Skin epidermis (tissue), 12 donors: ENCODE data around the gene ZC3H7B.

Source experiments
- H3K27ac ChIP-seq, 21 experiments: fragments of 200-600 bp; sonication (generic) in 11 of 21; one replicate each; pipeline ENCODE4 v1.5.0; 2020; ENCODE audit warnings: mild to moderate bottlenecking in 3 of 21, inconsistent platforms in 2 of 21, moderate library complexity in 2 of 21
- H3K4me3 ChIP-seq, 7 experiments: fragments of 200-600 bp; sonication (generic) in 2 of 7; one replicate each; pipeline ENCODE4 v1.5.0; 2020; ENCODE audit warnings: inconsistent platforms in 2 of 7, mild to moderate bottlenecking in 2 of 7, moderate library complexity in 1 of 7

ZC3H7B gene

GRCh38 chr22:41347066-41347859, 45.9 kb downstream of the ZC3H7B start:
- Histone ChIP-seq H3K27ac (no peak overlapping the region), H3K4me3 (no peak overlapping the region)

GRCh38 chr22:41348964-41349484, 47.7 kb downstream of the ZC3H7B start:
- no peak overlapping the region for H3K27ac ChIP-seq
- no peak overlapping the region for H3K4me3 ChIP-seq

GRCh38 chr22:41350087-41350486, 48.8 kb downstream of the ZC3H7B start:
- no peak overlapping the region for H3K27ac ChIP-seq
- H3K4me3 ChIP-seq = no peak overlapping the region

GRCh38 chr22:41351011-41351410, 49.7 kb downstream of the ZC3H7B start:
- Histone ChIP-seq H3K27ac (peak overlapping the region in 1 of 21 experiments; percentile 7), H3K4me3 (no peak overlapping the region)

- Histone ChIP-seq H3K27ac (no peak overlapping the region), H3K4me3 (no peak overlapping the region)
Measured at GRCh38 chr22:41352058-41352457, 50.7 kb downstream of the ZC3H7B start.

- Histone ChIP-seq H3K27ac (peak overlapping the region in 1 of 21 experiments; percentile 2), H3K4me3 (no peak overlapping the region)
Measured at GRCh38 chr22:41353862-41354575, 52.7 kb downstream of the ZC3H7B start.

- no peak overlapping the region for H3K4me3 ChIP-seq
- no peak overlapping the region for H3K27ac ChIP-seq
Measured at GRCh38 chr22:41354979-41355378, 53.7 kb downstream of the ZC3H7B start.

GRCh38 chr22:41355895-41356294, 54.6 kb downstream of the ZC3H7B start:
- Histone ChIP-seq H3K27ac (no peak overlapping the region), H3K4me3 (no peak overlapping the region)

- H3K27ac ChIP-seq = no peak overlapping the region
- no peak overlapping the region for H3K4me3 ChIP-seq
Measured at GRCh38 chr22:41356430-41357028, 55.2 kb downstream of the ZC3H7B start.

GRCh38 chr22:41357191-41357590, 55.9 kb downstream of the ZC3H7B start:
- no peak overlapping the region for H3K4me3 ChIP-seq
- no peak overlapping the region for H3K27ac ChIP-seq

GRCh38 chr22:41358927-41359326, 57.6 kb downstream of the ZC3H7B start:
- H3K27ac ChIP-seq = no peak overlapping the region

GRCh38 chr22:41359376-41359775, 58.1 kb downstream of the ZC3H7B start:
- Histone ChIP-seq H3K4me3 (no peak overlapping the region), H3K27ac (no peak overlapping the region)

More at GRCh38 chr22:41358927-41359326, 57.6 kb downstream of the ZC3H7B start:
- H3K4me3 ChIP-seq = no peak overlapping the region

GRCh38 chr22:41360126-41360525, 58.8 kb downstream of the ZC3H7B start:
- H3K4me3 ChIP-seq = no peak overlapping the region
- H3K27ac ChIP-seq = no peak overlapping the region

- no peak overlapping the region for H3K27ac ChIP-seq
- H3K4me3 ChIP-seq = no peak overlapping the region
Measured at GRCh38 chr22:41361716-41362310, 60.5 kb downstream of the ZC3H7B start.

GRCh38 chr22:41362615-41363014, 61.3 kb downstream of the ZC3H7B start:
- H3K4me3 ChIP-seq = no peak overlapping the region
- H3K27ac ChIP-seq = no peak overlapping the region

- Histone ChIP-seq H3K27ac (no peak overlapping the region), H3K4me3 (no peak overlapping the region)
Measured at GRCh38 chr22:41364233-41364632, 62.9 kb downstream of the ZC3H7B start.

- H3K27ac ChIP-seq = no peak overlapping the region
- H3K4me3 ChIP-seq = no peak overlapping the region
Measured at GRCh38 chr22:41364955-41365354, 63.6 kb downstream of the ZC3H7B start.

- H3K4me3 ChIP-seq = no peak overlapping the region
- peak overlapping the region in 1 of 21 experiments; percentile 3 for H3K27ac ChIP-seq
Measured at GRCh38 chr22:41365425-41365824, 64.1 kb downstream of the ZC3H7B start.

GRCh38 chr22:41366323-41367029, 65.2 kb downstream of the ZC3H7B start:
- peak overlapping the region in 10 of 21 experiments; percentile 14 to 81 (median 41) for H3K27ac ChIP-seq
- H3K4me3 ChIP-seq = peak overlapping the region in 3 of 7 experiments; percentile 5 to 53 (median 33)
